CD4-positive, alpha-beta T cell treated with Interleukin-2 at 100 ng/mL for 4 hours (primary cell): ENCODE results near the gene MVD.

ENCODE experiments used
- DNase-seq: peaks from one replicate; pipeline ENCODE4 v3.0.0-alpha.2; 2020; ENCODE audit warnings: low spot score

MVD gene

DNA sequence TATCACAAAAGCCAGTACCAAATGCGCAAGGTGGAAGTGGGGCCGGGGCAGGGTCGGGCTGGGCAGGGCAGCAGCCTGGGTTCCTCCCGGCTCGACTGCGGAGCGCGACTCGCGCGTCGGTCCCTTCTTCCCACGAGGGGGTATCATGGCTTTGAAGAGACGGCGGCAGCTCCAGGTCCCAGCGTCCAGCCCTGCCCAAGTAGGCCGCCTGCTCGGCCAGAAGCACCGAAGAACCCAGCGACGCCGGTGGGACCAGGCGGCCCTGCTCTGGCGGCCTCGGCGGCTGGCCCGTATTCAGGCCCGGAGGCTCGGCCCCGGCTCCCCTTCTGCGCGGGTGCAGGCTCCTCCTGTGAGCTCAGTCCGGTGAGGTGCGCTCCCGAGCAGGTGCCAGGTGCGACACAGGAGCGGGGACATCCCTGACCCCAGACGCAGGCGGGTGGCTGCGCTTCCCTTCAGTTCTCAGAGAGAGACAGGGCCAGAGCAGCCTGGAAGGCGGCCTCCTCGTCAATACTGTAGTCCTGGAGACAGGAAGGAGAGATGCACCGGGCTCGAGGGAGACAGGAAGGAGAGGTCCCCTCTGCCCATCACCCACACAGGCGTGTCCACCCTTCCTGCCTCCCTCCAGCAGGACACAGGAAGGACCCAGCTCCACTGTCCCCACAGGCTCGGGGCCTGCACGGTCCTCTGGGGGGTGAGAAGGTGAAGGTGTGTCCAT lies 34.4 kb upstream of the MVD start:
- no peak for DNase-seq

DNA sequence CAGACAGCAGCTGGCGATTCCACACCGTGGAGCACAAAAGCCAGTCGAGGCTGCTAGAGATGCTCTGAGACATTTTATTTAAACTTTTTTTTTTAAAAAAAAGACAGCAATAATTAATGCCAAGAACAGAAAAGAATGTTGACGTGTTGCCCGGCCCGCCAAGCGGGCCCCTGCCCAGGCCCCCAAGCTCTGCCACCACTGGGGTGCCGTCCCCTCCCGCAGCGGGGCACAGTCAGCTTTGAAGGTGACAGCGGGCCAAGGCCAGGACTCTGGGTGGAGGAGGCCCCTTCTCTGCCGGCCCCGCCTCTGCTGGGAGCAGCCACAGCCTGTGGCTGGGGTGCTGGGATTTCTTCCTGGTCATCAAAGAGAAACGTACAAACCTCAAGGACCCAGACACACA lies 33.5 kb upstream of the MVD start:
- DNase-seq, result no peak

- DNase-seq, result no peak
These were observed 32.9 kb upstream of the MVD start for GRCh38 chr16:88695753-88696152.

DNA sequence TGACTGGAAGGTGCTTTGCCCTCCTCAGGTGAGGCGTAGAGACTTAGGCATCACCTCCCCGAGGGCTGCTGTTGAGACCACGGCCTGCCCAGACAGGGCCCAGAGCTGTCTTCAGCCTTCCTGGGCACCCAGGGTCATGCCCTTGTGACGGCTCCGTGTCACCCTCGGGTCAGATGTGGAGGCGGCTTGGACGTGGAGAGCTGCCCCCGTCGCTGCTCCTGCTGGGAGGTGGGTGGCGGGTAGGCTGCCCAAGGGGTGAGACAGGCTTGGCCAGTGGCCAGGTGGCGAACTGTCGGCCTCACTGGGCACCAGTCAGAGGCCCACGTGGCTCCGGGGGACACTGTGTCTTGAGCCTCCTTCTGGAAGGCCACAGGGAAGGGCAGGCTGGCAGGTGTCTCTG lies 32.3 kb upstream of the MVD start:
- DNase-seq, result no peak

DNA sequence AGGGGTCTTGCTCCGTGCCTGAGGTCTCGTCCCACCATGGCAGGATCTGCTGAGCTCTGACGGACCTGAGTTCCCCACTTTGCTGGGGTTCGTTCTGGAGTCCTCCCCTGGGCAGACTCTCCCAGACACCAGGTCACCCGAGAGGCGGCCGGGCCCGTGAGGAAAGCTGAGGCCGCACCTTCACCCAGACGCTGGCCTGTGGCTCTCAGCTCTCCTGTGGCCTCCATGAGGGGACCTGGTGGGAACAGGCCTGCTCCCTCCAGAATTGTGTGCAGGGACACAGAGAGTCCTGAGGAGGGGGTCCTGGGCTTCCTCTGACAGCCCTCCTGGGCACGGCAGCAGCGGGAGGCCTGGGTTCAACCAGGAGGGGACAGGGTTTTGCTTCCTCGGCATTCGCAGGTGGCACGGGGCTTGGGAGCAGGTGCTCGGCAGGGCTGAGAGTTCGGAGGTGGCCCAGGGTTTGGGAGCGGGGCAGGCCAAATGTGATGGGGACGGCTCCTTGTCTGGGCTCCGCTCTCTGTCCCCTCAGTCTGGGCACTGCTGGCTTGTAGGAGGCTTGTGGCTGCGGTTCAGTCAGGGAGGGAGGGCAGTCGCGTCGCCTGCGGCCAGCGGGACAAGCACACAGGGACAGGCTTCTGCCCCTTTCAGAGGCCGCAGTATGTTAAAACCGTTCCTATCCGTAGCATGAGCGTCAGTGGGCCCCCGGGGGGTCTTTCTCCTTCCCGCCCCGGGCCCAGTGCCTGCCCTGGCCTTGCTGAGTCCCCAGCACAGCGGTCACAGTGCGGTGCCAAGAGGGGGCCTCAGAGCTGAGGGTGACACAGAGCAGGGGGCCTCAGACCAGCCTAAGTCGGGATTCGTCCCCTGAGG lies 31.6 kb upstream of the MVD start:
- DNase-seq, result no peak

- DNase-seq, result no peak
These were observed 30.7 kb upstream of the MVD start for GRCh38 chr16:88693420-88694177.

DNA sequence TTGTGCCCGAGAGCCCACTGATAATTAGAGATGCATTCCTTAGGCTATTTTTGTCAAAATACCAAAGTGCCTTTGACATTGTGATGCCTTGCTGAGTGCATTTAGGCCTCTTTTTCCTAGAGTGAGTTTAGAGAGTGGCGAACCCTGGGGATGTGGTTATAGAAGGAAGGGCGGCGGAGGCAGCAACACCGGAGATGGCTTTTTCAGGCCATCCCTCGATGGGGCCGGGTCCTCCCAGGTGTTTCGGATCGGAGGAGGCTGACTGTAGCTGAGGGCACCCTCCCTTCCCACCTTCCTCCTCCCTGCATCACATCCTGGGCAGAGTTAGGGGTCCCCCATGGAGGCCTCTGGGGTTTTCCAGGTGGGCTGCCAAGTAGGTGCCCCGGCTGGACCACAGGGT lies 30.0 kb upstream of the MVD start:
- DNase-seq, result no peak

DNA sequence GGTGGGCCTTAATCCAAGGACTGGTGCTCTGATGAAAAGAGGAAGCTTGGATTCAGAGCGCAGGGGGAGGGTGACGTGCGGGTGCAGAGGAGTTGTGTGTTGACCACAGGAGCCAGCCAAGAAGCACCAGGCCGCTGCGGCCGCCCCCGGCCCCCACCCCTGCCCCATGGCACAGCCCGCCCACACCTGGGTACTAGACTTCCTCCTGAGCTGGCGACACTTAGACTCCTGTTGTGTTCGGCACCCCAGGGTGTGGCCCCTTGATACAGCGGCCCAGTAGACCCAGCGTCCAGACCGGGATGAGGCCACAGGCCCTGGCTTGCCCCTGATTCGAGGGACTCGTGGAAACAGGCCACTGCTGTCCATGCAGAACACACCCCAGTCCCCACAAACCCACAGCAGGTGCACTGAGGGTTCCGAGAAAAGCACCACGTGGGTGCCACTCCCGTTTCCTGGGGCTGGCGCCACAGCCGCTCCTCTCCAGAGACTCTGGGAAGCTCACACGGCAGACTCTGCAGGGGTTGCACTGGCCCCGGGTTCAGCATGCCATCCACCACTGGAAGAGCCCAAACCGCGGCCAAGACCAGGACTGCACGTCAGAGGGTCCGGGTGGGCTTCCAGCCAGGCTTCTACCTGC lies 29.2 kb upstream of the MVD start:
- DNase-seq, result peak; percentile 66

GRCh38 chr16:88691129-88691813 lies 28.4 kb upstream of the MVD start:
- DNase-seq, result no peak

GRCh38 chr16:88690341-88691128 lies 27.6 kb upstream of the MVD start:
- DNase-seq, result no peak

DNA sequence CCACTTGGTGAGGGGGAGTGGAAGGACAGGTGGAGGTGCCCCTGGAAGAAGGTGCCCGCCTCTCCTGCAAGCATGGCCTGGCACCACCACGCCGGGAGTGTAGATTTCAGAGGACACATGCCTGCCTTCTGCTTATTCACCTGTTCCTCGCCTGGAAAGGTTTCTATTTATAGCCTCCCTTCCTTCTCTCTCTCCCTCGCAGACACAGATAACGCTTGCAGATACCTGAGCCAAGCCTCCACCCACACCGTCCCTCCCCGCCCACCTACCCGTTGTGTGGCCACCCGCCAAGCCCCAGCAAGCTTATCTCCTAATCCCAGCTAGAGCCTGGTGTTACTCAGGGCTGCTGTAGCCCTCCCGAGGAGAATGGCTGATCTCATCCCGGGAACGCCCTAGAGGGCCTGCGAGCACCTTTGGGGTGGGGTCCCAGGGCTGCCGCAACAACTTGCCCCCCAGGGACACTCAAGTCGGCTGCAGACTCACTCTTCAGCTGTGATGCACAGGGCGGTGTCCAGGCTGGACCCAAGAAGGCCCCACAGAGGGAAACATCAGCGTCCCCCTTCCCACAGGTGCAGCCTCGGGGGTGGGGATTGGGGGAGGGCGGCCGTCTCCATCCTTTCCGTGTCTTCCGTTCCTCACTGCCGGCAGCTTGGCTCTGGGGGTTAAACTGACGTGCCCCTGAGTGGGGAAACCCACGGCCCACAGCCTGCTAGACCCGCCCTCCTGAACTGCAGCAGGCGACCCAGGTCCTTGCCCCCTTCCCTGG lies 25.3 kb upstream of the MVD start:
- DNase-seq, result no peak

DNA sequence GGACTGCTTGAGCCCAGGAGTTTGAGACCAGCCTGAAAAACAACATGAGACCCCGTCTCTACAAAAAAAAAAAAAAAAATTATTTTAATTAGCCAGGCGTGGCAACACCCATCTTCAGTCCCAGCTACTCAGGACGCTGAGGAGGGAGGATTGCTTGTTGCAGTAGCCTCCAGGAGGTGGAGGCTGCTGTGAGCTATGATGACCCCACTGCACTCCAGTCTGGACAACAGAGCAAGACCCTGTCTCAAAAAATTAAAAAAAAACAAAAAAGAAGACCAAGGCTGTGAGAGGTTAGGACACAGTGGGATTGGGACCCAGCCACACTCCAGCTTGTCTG lies 24.8 kb upstream of the MVD start:
- DNase-seq, result no peak

GRCh38 chr16:88687254-88687576 lies 24.3 kb upstream of the MVD start:
- no peak for DNase-seq

DNA sequence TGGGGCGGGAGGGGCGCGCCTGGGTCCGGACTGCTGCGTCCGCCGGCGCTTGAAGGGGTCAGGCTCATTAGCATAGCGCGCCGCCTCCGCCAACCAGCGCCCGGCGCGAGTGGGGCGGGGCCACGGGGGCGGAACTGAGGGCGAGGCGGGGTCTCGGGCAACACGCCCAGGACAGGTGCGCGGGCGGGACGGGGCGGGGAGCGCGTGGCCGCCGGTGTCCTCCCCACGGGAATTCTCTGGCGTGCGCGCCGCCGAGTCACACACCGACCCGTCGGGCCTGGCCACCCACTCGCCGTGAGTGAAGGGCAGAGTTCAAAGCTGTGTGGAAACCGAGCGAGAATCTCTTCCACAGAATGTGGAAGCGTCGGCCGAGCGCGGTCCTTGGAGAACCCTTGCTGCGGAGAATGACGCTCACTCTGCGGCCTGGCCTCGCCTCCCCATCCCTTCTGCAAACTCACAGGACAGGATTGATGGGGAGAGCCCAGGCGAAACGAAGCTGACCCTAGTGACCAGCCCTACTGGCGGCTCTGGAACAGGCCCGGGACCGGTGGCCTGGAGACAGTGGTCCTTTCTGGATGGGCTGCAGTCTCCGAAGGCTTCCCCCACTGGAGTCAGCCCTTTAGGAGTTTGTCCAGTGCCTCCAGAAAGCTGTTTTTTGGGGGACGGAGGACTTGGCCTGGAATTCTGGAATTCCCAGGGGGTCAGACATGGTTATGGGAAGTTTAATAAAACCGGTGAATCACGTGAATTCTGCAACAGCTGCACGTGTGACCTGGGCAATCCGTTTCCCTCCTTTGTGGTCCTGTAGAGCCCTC lies 23.8 kb upstream of the MVD start, which contains the start of gene SNAI3:
Gene SNAI3 (minus strand): TSS at position 69 of the 815 bp plus-strand sequence. CDS start 101 bp downstream, outside the sequence.
- peak; percentile 81 for DNase-seq

DNA sequence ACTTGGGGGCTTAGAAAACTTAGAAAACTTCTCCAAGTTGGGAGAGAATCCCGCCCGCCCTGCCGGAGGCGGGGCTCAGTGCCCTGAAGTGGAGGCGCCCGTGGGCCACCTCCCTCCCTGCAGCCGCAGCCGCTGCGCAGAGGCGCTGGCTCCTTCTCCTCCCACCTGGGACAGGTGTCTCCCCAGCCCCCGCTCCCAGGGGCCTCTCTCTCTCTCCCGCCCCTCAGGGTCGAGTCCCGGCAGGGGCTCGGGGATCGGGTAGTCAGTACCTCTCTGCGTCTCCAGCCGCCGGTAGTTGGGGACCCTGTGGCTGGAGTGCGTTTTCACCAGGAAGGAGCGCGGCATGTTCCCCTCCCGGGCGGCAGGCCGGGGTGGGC lies 23.2 kb upstream of the MVD start:
- peak; percentile 42 for DNase-seq

DNA sequence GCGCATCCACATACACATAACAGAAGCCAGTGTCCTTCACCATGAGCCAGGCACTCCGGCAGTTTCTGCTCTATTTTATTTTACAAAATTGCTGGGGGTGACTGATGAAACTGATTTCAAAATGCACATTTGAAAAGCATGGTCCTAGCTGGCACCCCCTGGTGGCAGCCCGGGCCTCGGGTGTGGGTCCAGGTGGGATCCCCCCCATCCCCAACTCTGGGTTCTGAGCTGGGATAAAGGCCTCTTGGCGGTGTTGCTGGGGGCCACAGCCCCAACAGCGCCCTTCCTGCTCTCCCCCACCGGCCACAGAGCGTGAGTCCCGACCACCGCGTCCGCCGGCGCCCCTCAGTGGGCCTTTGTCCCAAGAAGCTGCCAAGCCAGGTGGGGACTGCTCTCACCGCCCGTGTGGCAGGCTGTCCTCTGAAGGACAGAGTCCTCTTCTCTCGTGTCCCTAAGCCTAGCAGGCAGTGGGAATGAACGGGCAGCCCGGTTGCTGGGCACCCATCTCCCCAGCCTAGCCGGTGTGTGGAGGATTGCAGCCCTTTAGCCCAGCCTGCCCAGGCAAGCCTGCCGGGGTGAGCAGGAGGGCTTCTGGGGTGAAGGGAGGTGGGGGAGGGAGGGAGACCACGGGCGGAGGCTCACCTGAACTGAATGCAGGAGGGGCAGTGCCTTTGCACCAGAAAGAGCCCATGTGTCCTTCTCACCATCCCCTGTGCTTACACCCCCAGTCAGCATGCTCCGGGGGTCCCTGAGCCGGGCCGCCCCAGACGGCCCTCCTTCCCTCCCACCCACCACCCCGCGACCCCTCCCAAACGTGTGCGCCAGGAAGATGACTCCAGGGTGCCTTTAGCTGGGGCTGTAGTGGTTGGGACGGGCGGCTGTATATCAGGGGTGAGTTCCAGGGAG lies 22.5 kb upstream of the MVD start:
- DNase-seq, result peak; percentile 72

GRCh38 chr16:88684569-88685155 lies 21.8 kb upstream of the MVD start:
- no peak for DNase-seq
